Prostate gland (tissue), 2 donors: Measurements from ENCODE around the gene VDAC1.

ENCODE experiments used
- CTCF ChIP-seq, 4 experiments: fragments of 200-600 bp in 2 of 4; fragments of 450-650 bp in 2 of 4; sonication (generic) in 2 of 4; IDR thresholded peaks; 1 replicate in 3 of 4; 2 replicates in 1 of 4; pipeline ENCODE4 v1.5.1; 2016 to 2019; ENCODE audit warnings: antibody characterized with exemption in 4 of 4, mild to moderate bottlenecking in 2 of 4, moderate library complexity in 2 of 4
- POLR2A ChIP-seq: fragments of 450-650 bp; IDR thresholded peaks from one replicate; pipeline ENCODE4 v1.6.1; 2016; ENCODE audit warnings: antibody characterized with exemption, mild to moderate bottlenecking

- TF ChIP-seq CTCF (IDR thresholded peaks at IDR 0.05) (no peak), POLR2A (no peak)
Measured at GRCh38 chr5:133927300-133928180, 77.2 kb downstream of the VDAC1 start.
